Fibroblast of villous mesenchyme (primary cell): ENCODE measurements around the gene CFAP52. TPM values are rescaled to one million over a fixed set of nuclear protein-coding genes. Genes with fewer than 3 reads are reported as not detected.

ENCODE experiments used
- DNase-seq: peaks from one replicate; pipeline ENCODE4 v3.0.0-alpha.2; 2010; ENCODE audit warnings: low read depth
- H3K4me3 ChIP-seq: 2 replicates; pipeline ENCODE4 v1.5.1; 2011; ENCODE audit warnings: low read depth, mild to moderate bottlenecking, low read length
- total RNA-seq: library from RNA; depleted of rRNA; stranded (reverse); fragments of >200 nt; gene quantifications from 2 replicates; pipeline ENCODE4 v1.2.3, GENCODE V29; 2012
- TF ChIP-seq, protein P1 (sequence below): IDR thresholded peaks from 2 replicates; pipeline ENCODE4 v1.5.1; 2012; ENCODE audit warnings: low read depth, mild to moderate bottlenecking, low read length; ENCODE audit not compliant: insufficient read depth

Gene CFAP52
- total RNA-seq, 1 donor: 0.43 TPM

DNA sequence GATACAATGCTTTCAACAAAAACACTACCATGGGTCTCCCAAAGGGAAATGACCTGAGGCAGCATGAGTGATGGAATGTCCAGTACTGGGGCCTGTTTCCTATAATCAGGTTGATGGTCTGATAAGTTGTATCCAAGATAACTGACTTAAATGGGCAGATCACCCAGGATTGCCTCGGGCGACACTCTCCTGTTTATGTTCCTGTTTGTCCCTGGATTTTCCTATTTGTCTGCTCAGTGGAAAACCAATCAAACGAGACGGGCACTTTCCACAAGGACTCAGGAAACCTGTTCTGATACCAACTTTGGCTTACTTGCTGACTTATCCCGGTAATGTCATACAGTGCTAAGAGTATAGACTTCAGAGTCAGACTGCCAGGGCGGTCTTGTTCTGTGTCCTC lies 96.2 kb downstream of the CFAP52 start:
- H3K4me3 ChIP-seq: no peak overlapping the region
- DNase-seq: no peak
- TF ChIP-seq, protein P1, sequence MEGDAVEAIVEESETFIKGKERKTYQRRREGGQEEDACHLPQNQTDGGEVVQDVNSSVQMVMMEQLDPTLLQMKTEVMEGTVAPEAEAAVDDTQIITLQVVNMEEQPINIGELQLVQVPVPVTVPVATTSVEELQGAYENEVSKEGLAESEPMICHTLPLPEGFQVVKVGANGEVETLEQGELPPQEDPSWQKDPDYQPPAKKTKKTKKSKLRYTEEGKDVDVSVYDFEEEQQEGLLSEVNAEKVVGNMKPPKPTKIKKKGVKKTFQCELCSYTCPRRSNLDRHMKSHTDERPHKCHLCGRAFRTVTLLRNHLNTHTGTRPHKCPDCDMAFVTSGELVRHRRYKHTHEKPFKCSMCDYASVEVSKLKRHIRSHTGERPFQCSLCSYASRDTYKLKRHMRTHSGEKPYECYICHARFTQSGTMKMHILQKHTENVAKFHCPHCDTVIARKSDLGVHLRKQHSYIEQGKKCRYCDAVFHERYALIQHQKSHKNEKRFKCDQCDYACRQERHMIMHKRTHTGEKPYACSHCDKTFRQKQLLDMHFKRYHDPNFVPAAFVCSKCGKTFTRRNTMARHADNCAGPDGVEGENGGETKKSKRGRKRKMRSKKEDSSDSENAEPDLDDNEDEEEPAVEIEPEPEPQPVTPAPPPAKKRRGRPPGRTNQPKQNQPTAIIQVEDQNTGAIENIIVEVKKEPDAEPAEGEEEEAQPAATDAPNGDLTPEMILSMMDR: no peak

DNA sequence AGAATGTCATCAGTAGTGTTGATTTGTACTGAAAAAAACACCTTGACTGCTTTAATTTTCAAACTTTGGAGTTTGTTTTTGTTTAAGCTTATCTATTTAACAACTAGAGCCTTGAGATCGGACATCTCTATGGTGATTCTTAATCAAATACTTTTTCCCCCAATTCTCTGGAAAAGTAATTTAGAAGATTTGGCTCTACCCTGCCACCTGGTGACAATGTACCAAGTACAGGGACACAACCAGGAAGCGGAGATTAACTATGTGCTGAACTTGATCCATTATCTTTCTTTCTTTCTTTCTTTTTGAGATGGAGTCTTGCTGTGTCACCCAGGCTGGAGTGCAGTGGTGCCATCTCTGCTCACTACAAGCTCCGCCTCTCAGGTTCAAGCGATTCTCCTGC lies 99.6 kb downstream of the CFAP52 start:
- no peak overlapping the region for H3K4me3 ChIP-seq
- peak; percentile 16 for DNase-seq
- TF ChIP-seq, protein P1: peak; percentile 35

GRCh38 chr17:9676820-9677310 lies 100.4 kb downstream of the CFAP52 start:
- DNase-seq: peak; percentile 13
- TF ChIP-seq, protein P1: no peak
- no peak overlapping the region for H3K4me3 ChIP-seq

DNA sequence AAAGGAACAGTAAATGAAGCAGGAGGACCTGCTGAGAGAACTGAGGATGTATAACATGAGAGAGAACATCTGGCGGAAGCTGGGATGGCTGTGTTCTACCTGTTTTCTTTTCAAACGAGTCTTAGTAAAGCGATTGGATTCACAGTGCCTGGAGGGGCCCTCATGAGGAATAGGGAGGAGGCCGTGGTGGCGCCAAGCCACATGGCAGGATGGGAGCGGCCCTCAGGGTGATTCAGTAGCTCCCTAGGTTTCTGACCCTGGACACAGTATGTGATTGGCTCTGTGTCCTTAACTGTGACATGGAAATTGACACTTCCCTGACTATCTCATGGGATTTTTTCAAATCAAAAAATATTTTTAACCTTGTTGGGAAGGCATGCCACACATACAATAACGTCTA lies 101.0 kb downstream of the CFAP52 start:
- no peak overlapping the region for H3K4me3 ChIP-seq
- DNase-seq: no peak
- TF ChIP-seq, protein P1: no peak

DNA sequence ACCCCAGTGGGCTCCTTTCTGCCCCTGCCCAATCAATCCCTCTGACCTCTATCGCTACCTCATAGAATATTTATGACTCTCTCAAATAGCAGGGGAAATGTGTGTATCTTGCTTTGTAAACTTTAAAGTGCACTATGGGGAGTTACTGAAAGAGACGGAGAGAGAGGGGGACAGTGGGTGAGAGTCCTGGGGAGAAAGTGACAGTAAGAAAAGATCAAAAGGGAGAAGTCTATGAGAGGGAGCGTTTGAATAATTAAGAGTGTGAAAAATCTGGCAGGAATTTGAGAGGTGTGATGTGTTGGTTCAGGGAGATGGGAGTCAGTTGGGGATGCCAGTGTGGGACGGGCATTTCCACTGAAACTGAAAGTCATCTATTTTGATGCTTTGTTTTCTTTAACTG lies 101.5 kb downstream of the CFAP52 start:
- H3K4me3 ChIP-seq: no peak overlapping the region
- TF ChIP-seq, protein P1: no peak
- DNase-seq: no peak

GRCh38 chr17:9684955-9685621 lies 108.6 kb downstream of the CFAP52 start:
- DNase-seq: no peak
- no peak overlapping the region for H3K4me3 ChIP-seq
- TF ChIP-seq, protein P1: no peak

Other genes with a start within 250 kb of the CFAP52 start
- gene STX8, start 822 bp upstream of the CFAP52 start, total RNA-seq: 91.1 and 114 TPM in 2 replicates
- not detected in 2 replicates for gene USP43, start 68.9 kb downstream of the CFAP52 start, total RNA-seq
- gene DHRS7C, start 214.9 kb downstream of the CFAP52 start, total RNA-seq: not detected in 2 replicates
- gene GSG1L2, start 245.4 kb downstream of the CFAP52 start, total RNA-seq: not detected in 2 replicates
- gene GLP2R, start 249.3 kb downstream of the CFAP52 start, total RNA-seq: 0.32 and 0.43 TPM in 2 replicates